H1 (cell line): ENCODE results near the gene ZMYM4. TPM values are rescaled to one million over a fixed set of nuclear protein-coding genes. Genes with fewer than 3 reads are reported as not detected.

Experiments
- BRCA1 ChIP-seq: IDR thresholded peaks from 2 replicates; pipeline ENCODE4 v1.6.1; 2012; ENCODE audit warnings: low read depth, low read length, improper control_type of control experiment
- EP300 ChIP-seq, 2 experiments: IDR thresholded peaks; 1 replicate in 1 of 2; 2 replicates in 1 of 2; pipeline ENCODE4 v1.6.1; 2011 to 2012; ENCODE audit warnings: low read depth in 2 of 2, low read length in 2 of 2, mild to moderate bottlenecking in 2 of 2, borderline replicate concordance in 1 of 2, inconsistent platforms in 1 of 2, moderate library complexity in 1 of 2
- GTF2F1 ChIP-seq: IDR thresholded peaks from 2 replicates; pipeline ENCODE4 v1.6.1; 2012; ENCODE audit warnings: low read depth, low read length, improper control_type of control experiment, borderline replicate concordance
- HDAC2 ChIP-seq, 2 experiments: fragments of 300-600 bp in 1 of 2; sonication (generic) in 1 of 2; IDR thresholded peaks; 2 replicates each; pipeline ENCODE4 v1.6.1; 2011 to 2012; ENCODE audit warnings: low read depth in 2 of 2, low read length in 2 of 2, mild to moderate bottlenecking in 2 of 2, moderate library complexity in 2 of 2, borderline replicate concordance in 1 of 2, inconsistent platforms in 1 of 2
- KDM5A ChIP-seq: fragments of 200-600 bp; IDR thresholded peaks from 2 replicates; pipeline ENCODE4 v1.7.1; 2012; ENCODE audit warnings: mild to moderate bottlenecking, low read length, inconsistent platforms, mixed read lengths
- SAP30 ChIP-seq: fragments of 300-600 bp; sonication (generic); IDR thresholded peaks from 2 replicates; pipeline ENCODE4 v1.7.1; 2012; ENCODE audit warnings: low read length, moderate library complexity, mild to moderate bottlenecking, inconsistent platforms; ENCODE audit not compliant: insufficient read depth, insufficient replicate concordance
- TCF12 ChIP-seq: IDR thresholded peaks from 2 replicates; pipeline ENCODE4 v1.6.1; 2011; ENCODE audit warnings: low read depth, mild to moderate bottlenecking, low read length
- ZNF274 ChIP-seq: IDR thresholded peaks from 2 replicates; pipeline ENCODE4 v1.7.0; 2012; ENCODE audit warnings: low read length, borderline replicate concordance; ENCODE audit errors: extremely low read depth
- polyA plus RNA-seq, 7 experiments: library from polyadenylated mRNA; depleted of rRNA in 3 of 7; stranded (reverse) in 5 of 7; unstranded in 2 of 7; fragments of >200 nt in 5 of 7; fragments of 200-250 nt in 2 of 7; gene quantifications; 1 replicate in 5 of 7; 2 replicates in 1 of 7; 4 replicates in 1 of 7; pipeline versions ENCODE4 v1.2.1 to v1.2.3, GENCODE V29; 2011 to 2013; ENCODE audit warnings: missing spikeins in 2 of 7, mixed read lengths in 2 of 7
- total RNA-seq: library from RNA; stranded (reverse); fragmentation: NEBNext Ultra II Directional; extraction: Animal tissue kit (Norgen Biotek cat#: 25700); gene quantifications from 2 replicates; pipeline ENCODE4 v1.2.1, GENCODE V29; 2021

Gene ZMYM4
- total and polyA plus RNA-seq, 2 of the 8 experiments (the other 6 are each of a cell fraction or from before 2014, with no cell fraction given) = 16.7 to 81.3 TPM

- TF ChIP-seq BRCA1 = no peak
- TF ChIP-seq TCF12 = no peak
- no peak for TF ChIP-seq KDM5A
- no peak for TF ChIP-seq HDAC2 (IDR thresholded peaks at IDR 0.05; ENCODE audit: borderline replicate concordance in 1 of 2, low read depth in 2 of 2, low read length in 2 of 2)
- no peak for TF ChIP-seq SAP30
- no peak for TF ChIP-seq ZNF274
- TF ChIP-seq GTF2F1 = no peak
- no peak for TF ChIP-seq EP300 (IDR thresholded peaks at IDR 0.05; ENCODE audit: borderline replicate concordance in 1 of 2, low read depth in 2 of 2, low read length in 2 of 2)
Measured at GRCh38 chr1:35460796-35461195, 192.3 kb downstream of the ZMYM4 start (continued).
